ENCODE results near the gene PPEF2.
A peak's percentile ranks its signal among the peaks of the same experiment; 100 is the strongest.

DNA sequence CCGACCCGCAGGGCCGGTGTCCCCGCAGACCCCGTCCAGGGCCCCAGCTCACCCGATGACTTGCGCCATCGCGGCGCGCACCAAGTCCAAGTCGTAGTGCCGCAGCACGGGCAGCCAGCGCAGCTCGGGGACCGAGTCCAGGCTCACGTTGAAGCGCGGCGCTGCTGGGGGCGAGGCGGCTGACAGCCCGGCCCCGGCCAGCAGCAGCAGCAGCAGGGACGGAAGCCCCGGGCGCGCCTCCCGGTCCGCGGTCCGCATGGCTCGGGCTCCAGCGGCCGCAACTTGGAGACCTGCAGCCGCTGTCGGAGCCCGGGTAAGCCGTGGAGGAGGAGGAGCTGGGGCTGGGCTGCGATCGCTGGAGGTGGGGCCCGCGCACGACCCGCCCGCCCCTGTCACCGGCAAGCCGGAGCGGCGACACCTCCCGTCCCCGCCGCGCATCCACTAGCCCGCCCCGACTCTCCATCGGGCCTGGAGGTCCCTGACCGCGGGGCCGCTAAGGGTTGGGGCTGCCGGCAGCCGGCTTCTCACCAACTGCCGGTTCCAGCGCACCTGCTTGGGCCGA, 38.5 kb upstream of the PPEF2 start, which contains the start of gene NAAA:
- TF ChIP-seq CTCF (conservative IDR thresholded peaks at IDR 0.05; ENCODE audit: low read length) (peak; percentile 26), EZH2phosphoT487 (IDR thresholded peaks at IDR 0.05; ENCODE audit: borderline replicate concordance) (no peak)
